ENCODE results near the gene RIMBP2. TPM values are rescaled to one million over a fixed set of nuclear protein-coding genes. Genes with fewer than 3 reads are reported as not detected.

RIMBP2 gene
- total RNA-seq, 1 donor from 2014 or later = 0.99 TPM

- no peak overlapping the region for H2AFZ ChIP-seq (replicated peaks)
- Mint-ChIP-seq H3K27ac (no peak overlapping the region), H3K4me1 (peaks cover 16% of the 10 kb centered on the region), H3K4me3 (no peak overlapping the region), H3K9me3 (no peaks in the 10 kb centered on the region), H3K36me3 (peaks cover 3% of the 10 kb centered on the region), H3K27me3 (ENCODE audit: insufficient read depth, low read depth) (peaks cover 2% of the 10 kb centered on the region)
- no peaks in the 10 kb centered on the region for H3K36me3 ChIP-seq
- H3K27ac ChIP-seq = no peak overlapping the region
- no peak overlapping the region for H3K4me3 ChIP-seq
- H3K79me2 ChIP-seq (ENCODE audit: low read depth) = no peaks in the 10 kb centered on the region
- no peaks in the 10 kb centered on the region for H4K20me1 ChIP-seq (ENCODE audit: low read depth)
- DNase-seq (ENCODE audit: low spot score) = no peak
- no peak for TF ChIP-seq CTCF (IDR thresholded peaks at IDR 0.05)
- no peak for TF ChIP-seq EZH2phosphoT487 (IDR thresholded peaks at IDR 0.05)
- no peak for TF ChIP-seq EZH2 (IDR thresholded peaks at IDR 0.05)
- H3K27me3 ChIP-seq = peaks cover 7% of the 10 kb centered on the region
- H3K4me2 ChIP-seq = no peak overlapping the region
- H3K9me3 ChIP-seq (ENCODE audit: low read depth) = no peaks in the 10 kb centered on the region
- no peak overlapping the region for H3K9ac ChIP-seq
- H3F3A ChIP-seq (ENCODE audit: low read depth) = no peaks in the 10 kb centered on the region
- peaks cover 9% of the 10 kb centered on the region for H3K4me1 ChIP-seq
Measured at GRCh38 chr12:130420071-130420470, 296.0 kb downstream of the RIMBP2 start.

GRCh38 chr12:130419116-130419515 lies 297.0 kb downstream of the RIMBP2 start:
- Mint-ChIP-seq H3K9me3 (no peaks in the 10 kb centered on the region), H3K4me3 (no peak overlapping the region), H3K27me3 (ENCODE audit: insufficient read depth, low read depth) (peaks cover 2% of the 10 kb centered on the region), H3K4me1 (peaks cover 16% of the 10 kb centered on the region), H3K27ac (no peak overlapping the region), H3K36me3 (peaks cover 3% of the 10 kb centered on the region)
- no peaks in the 10 kb centered on the region for H3K9me3 ChIP-seq (ENCODE audit: low read depth)
- peaks cover 9% of the 10 kb centered on the region for H3K4me1 ChIP-seq
- no peak overlapping the region for H3K27ac ChIP-seq
- no peak overlapping the region for H3K4me3 ChIP-seq
- no peak overlapping the region for H2AFZ ChIP-seq (replicated peaks)
- DNase-seq (ENCODE audit: low spot score) = no peak
- H3K79me2 ChIP-seq (ENCODE audit: low read depth) = no peaks in the 10 kb centered on the region
- no peak overlapping the region for H3K4me2 ChIP-seq
- no peaks in the 10 kb centered on the region for H3K36me3 ChIP-seq
- H4K20me1 ChIP-seq (ENCODE audit: low read depth) = no peaks in the 10 kb centered on the region
- H3K27me3 ChIP-seq = peaks cover 7% of the 10 kb centered on the region
- no peak overlapping the region for H3K9ac ChIP-seq
- H3F3A ChIP-seq (ENCODE audit: low read depth) = no peaks in the 10 kb centered on the region
- TF ChIP-seq EZH2 (IDR thresholded peaks at IDR 0.05) = no peak
- no peak for TF ChIP-seq CTCF (IDR thresholded peaks at IDR 0.05)
- TF ChIP-seq EZH2phosphoT487 (IDR thresholded peaks at IDR 0.05) = no peak

GRCh38 chr12:130418251-130418650 lies 297.8 kb downstream of the RIMBP2 start:
- TF ChIP-seq CTCF (IDR thresholded peaks at IDR 0.05) = no peak
- TF ChIP-seq EZH2 (IDR thresholded peaks at IDR 0.05) = no peak
- TF ChIP-seq EZH2phosphoT487 (IDR thresholded peaks at IDR 0.05) = no peak
- Mint-ChIP-seq H3K36me3 (no peaks in the 10 kb centered on the region), H3K27ac (no peak overlapping the region)

More at GRCh38 chr12:130418251-130418650, 297.8 kb downstream of the RIMBP2 start:
- DNase-seq (ENCODE audit: low spot score) = no peak
- Histone ChIP-seq H3K4me1 (peaks cover 9% of the 10 kb centered on the region), H3K9me3 (ENCODE audit: low read depth) (no peaks in the 10 kb centered on the region), H3K79me2 (ENCODE audit: low read depth) (no peaks in the 10 kb centered on the region), H3K4me3 (no peak overlapping the region), H4K20me1 (ENCODE audit: low read depth) (no peaks in the 10 kb centered on the region), H3K27ac (no peak overlapping the region), H3K4me2 (no peak overlapping the region), H2AFZ (replicated peaks) (no peak overlapping the region), H3K27me3 (peaks cover 7% of the 10 kb centered on the region), H3K9ac (no peak overlapping the region), H3K36me3 (no peaks in the 10 kb centered on the region), H3F3A (ENCODE audit: low read depth) (no peaks in the 10 kb centered on the region)
- Mint-ChIP-seq H3K4me1 (peaks cover 11% of the 10 kb centered on the region), H3K4me3 (no peak overlapping the region), H3K27me3 (ENCODE audit: insufficient read depth, low read depth) (no peaks in the 10 kb centered on the region), H3K9me3 (no peaks in the 10 kb centered on the region)
